Gastroesophageal sphincter (tissue), 4 donors: ENCODE measurements around the gene MTRF1. TPM values are rescaled to one million over a fixed set of nuclear protein-coding genes. Genes with fewer than 3 reads are reported as not detected.

Experiments used
- ATAC-seq: fragments of 150-250 bp; one replicate; pipeline ENCODE4 v1.9.1; 2016; ENCODE audit warnings: mild to moderate bottlenecking, moderate library complexity
- H3K27ac ChIP-seq, 4 donors: fragments of 200-600 bp; sonication (generic) in 3 of 4; 1 replicate in 3 of 4; 2 replicates in 1 of 4; pipeline ENCODE4 v1.5.1; 2016 to 2019
- H3K27me3 ChIP-seq: fragments of 200-600 bp; sonication (generic); one replicate; pipeline ENCODE4 v1.5.1; 2019
- H3K36me3 ChIP-seq, 2 donors: fragments of 200-600 bp; sonication (generic); one replicate each; pipeline ENCODE4 v1.5.1; 2019; ENCODE audit warnings: control low read depth in 1 of 2
- H3K4me1 ChIP-seq, 3 donors: fragments of 200-600 bp; sonication (generic); 1 replicate in 2 of 3; 2 replicates in 1 of 3; pipeline ENCODE4 v1.5.1; 2016 to 2019; ENCODE audit warnings: control low read depth in 2 of 3
- H3K4me3 ChIP-seq, 2 donors: fragments of 200-600 bp; sonication (generic); one replicate each; pipeline ENCODE4 v1.5.1; 2019; ENCODE audit warnings: mild to moderate bottlenecking in 1 of 2, moderate library complexity in 1 of 2
- H3K9me3 ChIP-seq, 3 donors: fragments of 200-600 bp; sonication (generic); one replicate each; pipeline ENCODE4 v1.5.1; 2017 to 2019; ENCODE audit warnings: control low read depth in 2 of 3
- EP300 ChIP-seq: sonication (generic); formaldehyde crosslinking; IDR thresholded peaks from one replicate; pipeline ENCODE4 v1.6.1; 2017; ENCODE audit warnings: antibody characterized with exemption, mild to moderate bottlenecking
- POLR2A ChIP-seq, 2 donors: fragments of 450-650 bp; IDR thresholded peaks; one replicate each; pipeline ENCODE4 v1.6.1; 2017; ENCODE audit warnings: antibody characterized with exemption in 2 of 2, mild to moderate bottlenecking in 2 of 2, moderate library complexity in 1 of 2
- POLR2AphosphoS5 ChIP-seq: sonication (generic); formaldehyde crosslinking; IDR thresholded peaks from one replicate; pipeline ENCODE4 v1.6.1; 2017; ENCODE audit warnings: antibody characterized with exemption
- WGBS, 2 donors: methylation state at CpG; one replicate each; pipeline ENCODE4 v1.1.5; 2018; ENCODE audit warnings: low coverage in 1 of 2; 5-methylcytosine and 5-hydroxymethylcytosine counted together
- total RNA-seq, 4 donors: library from RNA; depleted of rRNA; stranded (reverse); fragments of >200 nt; gene quantifications; one replicate each; pipeline ENCODE4 v1.1.0, GENCODE V29; 2016
- TF ChIP-seq, protein P1 (sequence below), 4 experiments: fragments of 200-600 bp in 2 of 4; fragments of 450-650 bp in 2 of 4; sonication (generic) in 1 of 4; IDR thresholded peaks; one replicate each; pipeline ENCODE4 v1.5.1; 2017 to 2019; ENCODE audit warnings: antibody characterized with exemption in 4 of 4, mild to moderate bottlenecking in 2 of 4, moderate library complexity in 2 of 4

The MTRF1 gene
- total RNA-seq, 4 donors from 2014 or later = 7.3 to 14.4 (median 10.2) TPM

DNA sequence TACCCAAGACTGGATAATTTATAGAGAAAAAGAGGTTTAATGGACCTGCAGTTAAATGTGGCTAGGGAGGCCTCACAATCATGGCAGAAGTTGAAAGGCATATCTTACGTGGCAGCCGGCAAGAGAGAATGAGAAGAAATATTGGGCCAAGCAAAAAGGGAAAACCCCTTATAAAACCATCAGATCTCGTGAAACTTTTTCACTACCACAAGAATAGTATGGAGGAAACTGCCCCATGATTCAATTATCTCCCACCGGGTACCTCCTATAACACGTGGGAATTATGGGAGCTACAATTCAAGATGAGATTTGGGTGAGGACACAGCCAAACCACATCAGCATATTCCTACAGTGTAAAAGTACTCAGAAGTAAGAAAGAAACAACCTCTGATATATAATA lies 64.3 kb downstream of the MTRF1 start:
- no peaks in the 10 kb centered on the region for H3K9me3 ChIP-seq
- H3K27ac ChIP-seq = no peak overlapping the region

DNA sequence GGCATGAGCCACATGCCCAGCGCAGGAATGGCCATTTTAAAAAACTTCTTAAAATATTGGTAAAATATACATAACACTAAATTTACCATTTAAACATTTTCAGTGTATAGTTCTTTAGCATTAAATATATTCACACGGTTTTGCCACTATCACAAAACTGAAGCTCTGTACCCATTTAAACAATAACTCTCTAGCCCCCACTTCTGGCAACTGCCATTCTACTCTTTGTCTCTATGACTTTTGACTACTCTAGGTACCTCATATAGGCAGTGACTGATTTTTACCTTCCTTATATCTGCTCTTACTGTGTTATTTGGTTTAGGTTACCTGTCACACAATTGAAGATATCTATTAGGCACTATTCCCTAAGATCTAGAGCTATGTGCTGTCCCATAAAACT lies 66.8 kb downstream of the MTRF1 start:
- H3K36me3 ChIP-seq = no peaks in the 10 kb centered on the region
- peaks cover 0 to 23% (median 12%) of the 10 kb centered on the region in 3 donors for H3K4me1 ChIP-seq
- TF ChIP-seq, protein P1, sequence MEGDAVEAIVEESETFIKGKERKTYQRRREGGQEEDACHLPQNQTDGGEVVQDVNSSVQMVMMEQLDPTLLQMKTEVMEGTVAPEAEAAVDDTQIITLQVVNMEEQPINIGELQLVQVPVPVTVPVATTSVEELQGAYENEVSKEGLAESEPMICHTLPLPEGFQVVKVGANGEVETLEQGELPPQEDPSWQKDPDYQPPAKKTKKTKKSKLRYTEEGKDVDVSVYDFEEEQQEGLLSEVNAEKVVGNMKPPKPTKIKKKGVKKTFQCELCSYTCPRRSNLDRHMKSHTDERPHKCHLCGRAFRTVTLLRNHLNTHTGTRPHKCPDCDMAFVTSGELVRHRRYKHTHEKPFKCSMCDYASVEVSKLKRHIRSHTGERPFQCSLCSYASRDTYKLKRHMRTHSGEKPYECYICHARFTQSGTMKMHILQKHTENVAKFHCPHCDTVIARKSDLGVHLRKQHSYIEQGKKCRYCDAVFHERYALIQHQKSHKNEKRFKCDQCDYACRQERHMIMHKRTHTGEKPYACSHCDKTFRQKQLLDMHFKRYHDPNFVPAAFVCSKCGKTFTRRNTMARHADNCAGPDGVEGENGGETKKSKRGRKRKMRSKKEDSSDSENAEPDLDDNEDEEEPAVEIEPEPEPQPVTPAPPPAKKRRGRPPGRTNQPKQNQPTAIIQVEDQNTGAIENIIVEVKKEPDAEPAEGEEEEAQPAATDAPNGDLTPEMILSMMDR (IDR thresholded peaks at IDR 0.05) = no peak
- TF ChIP-seq POLR2AphosphoS5 (no peak), EP300 (no peak), POLR2A (IDR thresholded peaks at IDR 0.05) (no peak)
- ATAC-seq = no peak
- no peak overlapping the region for H3K27ac ChIP-seq
- H3K9me3 ChIP-seq = no peaks in the 10 kb centered on the region
- H3K27me3 ChIP-seq = no peaks in the 10 kb centered on the region
- WGBS, 2 donors = 58 to 64% methylated on average over 2 of the region's 2 CpGs
- no peak overlapping the region for H3K4me3 ChIP-seq

More for the DNA sequence above, 64.3 kb downstream of the MTRF1 start:
- H3K4me3 ChIP-seq = no peak overlapping the region
- 86 to 87% methylated on average over 5 of the region's 5 CpGs for WGBS, 2 donors
- H3K36me3 ChIP-seq = no peaks in the 10 kb centered on the region
- no peaks in the 10 kb centered on the region for H3K4me1 ChIP-seq
- no peak for TF ChIP-seq POLR2A (IDR thresholded peaks at IDR 0.05)
- TF ChIP-seq, protein P1 (IDR thresholded peaks at IDR 0.05) = no peak
- no peak for TF ChIP-seq POLR2AphosphoS5
- no peak for TF ChIP-seq EP300
- ATAC-seq = no peak
- no peaks in the 10 kb centered on the region for H3K27me3 ChIP-seq

DNA sequence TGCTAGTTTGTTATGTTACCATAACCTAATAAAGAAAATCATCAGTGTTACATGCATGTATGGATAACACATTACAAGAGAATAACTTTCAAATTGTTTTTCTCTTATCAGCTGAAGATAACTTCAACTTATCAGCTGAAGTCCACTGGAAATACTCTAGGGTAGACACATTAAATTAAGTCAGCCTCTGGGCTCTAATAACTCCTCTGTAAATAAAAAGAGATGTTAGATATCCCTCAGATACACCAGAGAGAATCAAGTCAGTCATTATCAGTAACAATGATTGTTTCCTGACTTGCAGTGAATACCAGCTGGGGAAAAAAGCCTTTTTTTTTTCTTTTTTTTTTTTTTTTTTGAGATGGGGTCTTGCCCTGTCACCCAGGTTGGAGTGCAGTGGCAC lies 67.4 kb downstream of the MTRF1 start:
- ATAC-seq = no peak
- no peak overlapping the region for H3K27ac ChIP-seq
- H3K36me3 ChIP-seq = no peaks in the 10 kb centered on the region
- TF ChIP-seq, protein P1 (IDR thresholded peaks at IDR 0.05) = no peak
- no peak for TF ChIP-seq POLR2AphosphoS5
- TF ChIP-seq EP300 = no peak
- no peak for TF ChIP-seq POLR2A (IDR thresholded peaks at IDR 0.05)
- no peaks in the 10 kb centered on the region for H3K9me3 ChIP-seq
- no peak overlapping the region for H3K4me3 ChIP-seq
- no peaks in the 10 kb centered on the region for H3K27me3 ChIP-seq
- peaks cover 0 to 26% (median 12%) of the 10 kb centered on the region in 3 donors for H3K4me1 ChIP-seq

DNA sequence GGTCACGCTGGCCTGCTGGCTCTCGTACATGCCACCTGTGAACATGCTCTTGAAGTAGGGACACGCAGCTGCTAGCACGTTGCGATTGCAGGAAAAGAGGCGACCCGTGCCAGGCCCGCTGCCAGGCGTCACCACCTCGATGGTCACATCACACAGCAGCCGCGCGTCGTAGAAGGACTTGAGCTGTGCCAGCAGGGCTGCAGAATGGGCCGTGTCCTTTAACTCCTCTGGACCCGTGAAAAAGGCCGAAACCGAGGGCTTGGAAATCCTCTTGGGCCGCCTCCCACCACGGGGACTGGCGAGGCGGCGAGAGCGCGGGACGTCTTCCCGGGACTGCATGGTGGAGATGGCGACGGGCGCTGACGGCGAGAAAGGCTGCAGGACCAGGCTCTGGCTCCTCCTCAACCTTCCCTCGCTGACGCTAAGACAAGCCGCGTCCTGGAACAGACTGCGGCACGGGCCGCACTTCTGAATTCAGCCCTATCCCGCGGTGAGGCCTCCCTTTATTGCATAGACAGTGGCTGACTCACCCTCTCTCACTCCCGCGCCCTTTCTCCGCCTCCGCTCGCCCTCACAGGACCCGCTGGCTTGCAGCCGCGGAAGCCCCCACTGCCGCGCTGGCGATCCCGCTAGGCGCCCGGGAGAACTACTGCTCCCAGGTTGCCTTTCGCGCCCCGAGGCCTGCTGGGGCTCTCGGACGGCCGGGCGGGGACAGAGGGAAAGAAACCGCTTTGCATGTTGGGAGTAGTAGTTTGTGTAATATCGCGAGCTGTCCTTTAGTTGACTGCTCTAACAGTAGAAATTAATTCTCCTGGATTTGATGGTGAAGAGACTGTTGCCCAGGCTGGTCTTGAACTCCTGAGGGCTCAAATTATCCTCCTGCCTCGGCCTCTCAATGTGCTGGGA lies 69.2 kb downstream of the MTRF1 start, which contains the start of gene KBTBD7:
TSS of gene KBTBD7 (minus strand) at position 651 of the 906 bp plus-strand sequence. CDS start at position 339, 312 bp downstream.
- ATAC-seq = peak; percentile 98
- Histone ChIP-seq H3K9me3 (no peaks in the 10 kb centered on the region), H3K36me3 (no peaks in the 10 kb centered on the region), H3K27ac (peak within 1 kb of the TSS; percentile 52 to 93 (median 90)), H3K27me3 (no peaks in the 10 kb centered on the region), H3K4me1 (peaks cover 0 to 29% (median 12%) of the 10 kb centered on the region in 3 donors), H3K4me3 (peak within 1 kb of the TSS; percentile 56 to 85)
- TF ChIP-seq EP300 (no peak), POLR2AphosphoS5 (peak; percentile 86), POLR2A (IDR thresholded peaks at IDR 0.05) (peak; percentile 46 to 64)
- TF ChIP-seq, protein P1 (IDR thresholded peaks at IDR 0.05) = peak in 2 of 4 experiments; percentile 19 to 20
- 17 to 50% methylated on average over 1 to 2 of the region's 66 CpGs for WGBS, 2 donors
